ENCODE results near the gene NRAP. TPM values are rescaled to one million over a fixed set of nuclear protein-coding genes. Genes with fewer than 3 reads are reported as not detected.
A peak's percentile ranks its signal among the peaks of the same experiment; 100 is the strongest.

NRAP gene
- total and polyA plus RNA-seq, 2 experiments from 2014 or later = not detected

- no peak for TF ChIP-seq CTCF (conservative IDR thresholded peaks at IDR 0.05; ENCODE audit: low read depth in 2 of 2)
- TF ChIP-seq JUNB (IDR thresholded peaks at IDR 0.05; ENCODE audit: unreplicated experiment) = no peak
- no peak for TF ChIP-seq NANOG (IDR thresholded peaks at IDR 0.05; ENCODE audit: borderline replicate concordance)
- no peak for TF ChIP-seq REST (IDR thresholded peaks at IDR 0.05; ENCODE audit: unreplicated experiment)
- TF ChIP-seq EZH2 (IDR thresholded peaks at IDR 0.05; ENCODE audit: low read depth, unreplicated experiment) = no peak
- TF ChIP-seq CREB1 (CRISPR knock-in tag; IDR thresholded peaks at IDR 0.05; ENCODE audit: low read depth) = no peak
These were observed 2.0 kb upstream of the NRAP start (continued) for GRCh38 chr10:113665806-113666354.

DNA sequence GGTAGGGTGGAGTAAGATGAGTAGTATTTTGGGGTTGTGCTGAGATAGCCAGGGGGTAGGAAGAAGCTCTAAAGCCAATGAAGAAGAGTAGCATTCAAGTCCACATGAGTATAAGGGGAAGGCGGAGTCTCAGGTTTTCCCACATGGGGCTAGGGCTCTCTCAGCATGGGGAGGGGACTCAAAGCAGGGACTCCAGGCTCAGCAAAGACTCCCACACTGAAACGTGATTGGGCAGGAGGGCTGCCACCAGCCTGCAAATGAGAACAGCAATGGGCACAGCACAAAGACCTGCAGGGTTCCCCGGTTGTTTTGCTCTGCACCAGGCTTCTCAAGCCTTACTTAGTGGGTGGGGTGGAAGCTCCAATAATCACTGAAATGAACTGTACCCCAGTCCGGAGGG, 1.5 kb upstream of the NRAP start:
- H3K36me3 Mint-ChIP-seq (ENCODE audit: low read depth) = no peaks in the 10 kb centered on the region
- DNase-seq (ENCODE audit: low spot score) (peak; percentile 2), ATAC-seq (peak; percentile 48)
- Histone ChIP-seq H4K20me1 (replicated peaks; ENCODE audit: insufficient read depth) (no peaks in the 10 kb centered on the region), H3K9me2 (ENCODE audit: insufficient read depth) (peaks cover 9% of the 10 kb centered on the region; the same call in 1 of the 2 replicates), H3K4me2 (no peak overlapping the region), H3K79me2 (replicated peaks; ENCODE audit: insufficient read depth) (no peaks in the 10 kb centered on the region), H3K27me3 (ENCODE audit: insufficient read depth) (no peaks in the 10 kb centered on the region), H3K27ac (ENCODE audit: low read depth) (no peak overlapping the region), H3F3A (replicated peaks; ENCODE audit: low read depth) (no peaks in the 10 kb centered on the region), H3K4me1 (ENCODE audit: insufficient read depth) (no peaks in the 10 kb centered on the region), H2AFZ (peak overlapping the region; percentile 32; the same call in 1 of the 2 replicates), H3K4me3 (no peak overlapping the region), H3K36me3 (ENCODE audit: insufficient read depth) (no peaks in the 10 kb centered on the region)
- H3K27ac Mint-ChIP-seq = no peak overlapping the region
- H3K4me1 Mint-ChIP-seq = no peaks in the 10 kb centered on the region; the same call in 2 of the 3 replicates
- peaks cover 1% of the 10 kb centered on the region for H3K27me3 Mint-ChIP-seq (ENCODE audit: insufficient read depth, low read depth, poor library complexity)
- TF ChIP-seq, protein P1, sequence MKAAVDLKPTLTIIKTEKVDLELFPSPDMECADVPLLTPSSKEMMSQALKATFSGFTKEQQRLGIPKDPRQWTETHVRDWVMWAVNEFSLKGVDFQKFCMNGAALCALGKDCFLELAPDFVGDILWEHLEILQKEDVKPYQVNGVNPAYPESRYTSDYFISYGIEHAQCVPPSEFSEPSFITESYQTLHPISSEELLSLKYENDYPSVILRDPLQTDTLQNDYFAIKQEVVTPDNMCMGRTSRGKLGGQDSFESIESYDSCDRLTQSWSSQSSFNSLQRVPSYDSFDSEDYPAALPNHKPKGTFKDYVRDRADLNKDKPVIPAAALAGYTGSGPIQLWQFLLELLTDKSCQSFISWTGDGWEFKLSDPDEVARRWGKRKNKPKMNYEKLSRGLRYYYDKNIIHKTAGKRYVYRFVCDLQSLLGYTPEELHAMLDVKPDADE (IDR thresholded peaks at IDR 0.05) = no peak
- H3K9me3 Mint-ChIP-seq = peaks cover 4% of the 10 kb centered on the region; the same call in 2 of the 3 replicates
- no peak overlapping the region for H3K4me3 Mint-ChIP-seq

Data from GM23338 (cell line).